SK-N-SH treated with all-trans-retinoic acid at 6 μM for 48 hours (cell line): ENCODE measurements around the gene SIK3.

ENCODE experiments used
- ATAC-seq: fragments of 200-7000 bp; cut with Tn5 transposase; 3 replicates; pipeline ENCODE4 v1.9.1; 2020; ENCODE audit warnings: mild to moderate bottlenecking, moderate library complexity
- ARNTL ChIP-seq: fragments of 450-650 bp; formaldehyde crosslinking; IDR thresholded peaks from 2 replicates; pipeline ENCODE4 v1.5.0; 2020; ENCODE audit warnings: low read depth, mild to moderate bottlenecking, moderate library complexity, borderline replicate concordance
- BACH2 ChIP-seq: fragments of 250-450 bp; sonication (Bioruptor Pico); IDR thresholded peaks from 2 replicates; pipeline ENCODE4 v1.9.0; 2021; ENCODE audit warnings: mild to moderate bottlenecking, borderline replicate concordance
- CSDC2 ChIP-seq: fragments of 250-450 bp; sonication (Bioruptor Pico); IDR thresholded peaks from 2 replicates; pipeline ENCODE4 v1.5.0; 2020; ENCODE audit warnings: mild to moderate bottlenecking, moderate library complexity
- ESRRG ChIP-seq: fragments of 250-450 bp; sonication (Bioruptor Pico); IDR thresholded peaks from 2 replicates; pipeline ENCODE4 v1.6.1; 2021; ENCODE audit warnings: mild to moderate bottlenecking
- ISL1 ChIP-seq: fragments of 250-450 bp; sonication (Bioruptor Pico); IDR thresholded peaks from 2 replicates; pipeline ENCODE4 v2.1.2; 2022; ENCODE audit warnings: mild to moderate bottlenecking, moderate library complexity
- OSR1 ChIP-seq: fragments of 250-450 bp; sonication (Bioruptor Pico); IDR thresholded peaks from 2 replicates; pipeline ENCODE4 v1.8.0; 2022; ENCODE audit warnings: moderate library complexity, mild to moderate bottlenecking, inconsistent platforms
- PPARA ChIP-seq: fragments of 250-450 bp; sonication (Bioruptor Pico); IDR thresholded peaks from 2 replicates; pipeline ENCODE4 v1.5.0; 2020; ENCODE audit warnings: mild to moderate bottlenecking, borderline replicate concordance
- RARB ChIP-seq: fragments of 250-450 bp; sonication (Bioruptor Pico); IDR thresholded peaks from 2 replicates; pipeline ENCODE4 v1.8.0; 2021; ENCODE audit warnings: mild to moderate bottlenecking, moderate library complexity
- SNAI2 ChIP-seq: fragments of 250-450 bp; sonication (Bioruptor Pico); IDR thresholded peaks from 2 replicates; pipeline ENCODE4 v1.5.0; 2020; ENCODE audit warnings: mild to moderate bottlenecking, moderate library complexity
- TCF4 ChIP-seq: fragments of 250-450 bp; sonication (Bioruptor Pico); IDR thresholded peaks from 2 replicates; pipeline ENCODE4 v1.8.0; 2021; ENCODE audit warnings: mild to moderate bottlenecking, moderate library complexity, borderline replicate concordance
- ZC3H10 ChIP-seq: fragments of 250-450 bp; sonication (Bioruptor Pico); IDR thresholded peaks from 2 replicates; pipeline ENCODE4 v1.5.1; 2021; ENCODE audit warnings: mild to moderate bottlenecking, moderate library complexity
- ZFP3 ChIP-seq: fragments of 250-450 bp; sonication (Bioruptor Pico); IDR thresholded peaks from 2 replicates; pipeline ENCODE4 v1.5.0; 2020; ENCODE audit warnings: mild to moderate bottlenecking, moderate library complexity
- ZFP30 ChIP-seq: fragments of 450-650 bp; formaldehyde crosslinking; IDR thresholded peaks from 2 replicates; pipeline ENCODE4 v1.5.0; 2022; ENCODE audit warnings: mild to moderate bottlenecking, moderate library complexity
- ZNF565 ChIP-seq: fragments of 450-650 bp; formaldehyde crosslinking; conservative IDR thresholded peaks from 2 replicates; pipeline ENCODE4 v1.5.0; 2020; ENCODE audit warnings: low read depth, mild to moderate bottlenecking, moderate library complexity
- ZNF70 ChIP-seq: fragments of 450-650 bp; formaldehyde crosslinking; IDR thresholded peaks from 2 replicates; pipeline ENCODE4 v1.5.0; 2020; ENCODE audit warnings: mild to moderate bottlenecking, moderate library complexity
- ZNF8 ChIP-seq: fragments of 450-650 bp; formaldehyde crosslinking; IDR thresholded peaks from 2 replicates; pipeline ENCODE4 v1.5.0; 2020; ENCODE audit warnings: mild to moderate bottlenecking, moderate library complexity
- TF ChIP-seq, protein P1 (sequence below): fragments of 250-450 bp; sonication (Bioruptor Pico); IDR thresholded peaks from 2 replicates; pipeline ENCODE4 v1.5.1; 2021; ENCODE audit warnings: mild to moderate bottlenecking, moderate library complexity
- TF ChIP-seq, protein P2 (sequence below): fragments of 250-450 bp; sonication (Bioruptor Pico); IDR thresholded peaks from 2 replicates; pipeline ENCODE4 v1.5.1; 2020; ENCODE audit warnings: low read depth, mild to moderate bottlenecking, moderate library complexity
- TF ChIP-seq, protein P3 (sequence below): fragments of 250-450 bp; sonication (Bioruptor Pico); IDR thresholded peaks from 2 replicates; pipeline ENCODE4 v1.8.0; 2020; ENCODE audit warnings: mild to moderate bottlenecking, moderate library complexity, borderline replicate concordance
- TF ChIP-seq, protein P4 (sequence below): fragments of 250-450 bp; sonication (Bioruptor Pico); IDR thresholded peaks from 2 replicates; pipeline ENCODE4 v1.8.0; 2021; ENCODE audit warnings: low read depth, mild to moderate bottlenecking, moderate library complexity, borderline replicate concordance

The SIK3 gene

DNA sequence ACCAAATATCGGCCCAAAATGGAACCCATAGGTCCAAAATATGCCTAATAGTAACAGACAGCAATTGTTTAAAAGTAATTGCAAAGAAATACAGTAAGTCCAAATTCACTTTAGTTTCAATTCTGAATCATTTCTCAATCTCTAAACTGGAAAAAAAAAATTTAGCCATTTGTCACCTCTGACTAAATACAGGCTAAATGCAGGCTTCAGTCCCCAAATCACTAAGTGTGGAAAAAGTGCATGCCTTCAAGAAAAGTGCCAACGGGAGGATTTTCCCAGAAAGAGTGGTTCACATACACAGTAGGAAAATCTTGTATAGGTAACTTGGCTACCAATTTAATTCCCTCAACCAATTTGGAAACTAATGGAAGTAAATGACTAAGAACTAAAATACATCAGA lies 35.7 kb downstream of the SIK3 start:
- TF ChIP-seq ESRRG (CRISPR knock-in tag) (no peak), ZFP3 (no peak)
- TF ChIP-seq, protein P1, sequence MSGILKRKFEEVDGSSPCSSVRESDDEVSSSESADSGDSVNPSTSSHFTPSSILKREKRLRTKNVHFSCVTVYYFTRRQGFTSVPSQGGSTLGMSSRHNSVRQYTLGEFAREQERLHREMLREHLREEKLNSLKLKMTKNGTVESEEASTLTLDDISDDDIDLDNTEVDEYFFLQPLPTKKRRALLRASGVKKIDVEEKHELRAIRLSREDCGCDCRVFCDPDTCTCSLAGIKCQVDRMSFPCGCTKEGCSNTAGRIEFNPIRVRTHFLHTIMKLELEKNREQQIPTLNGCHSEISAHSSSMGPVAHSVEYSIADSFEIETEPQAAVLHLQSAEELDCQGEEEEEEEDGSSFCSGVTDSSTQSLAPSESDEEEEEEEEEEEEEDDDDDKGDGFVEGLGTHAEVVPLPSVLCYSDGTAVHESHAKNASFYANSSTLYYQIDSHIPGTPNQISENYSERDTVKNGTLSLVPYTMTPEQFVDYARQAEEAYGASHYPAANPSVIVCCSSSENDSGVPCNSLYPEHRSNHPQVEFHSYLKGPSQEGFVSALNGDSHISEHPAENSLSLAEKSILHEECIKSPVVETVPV (CRISPR knock-in tag) = no peak
- no peak for ATAC-seq

DNA sequence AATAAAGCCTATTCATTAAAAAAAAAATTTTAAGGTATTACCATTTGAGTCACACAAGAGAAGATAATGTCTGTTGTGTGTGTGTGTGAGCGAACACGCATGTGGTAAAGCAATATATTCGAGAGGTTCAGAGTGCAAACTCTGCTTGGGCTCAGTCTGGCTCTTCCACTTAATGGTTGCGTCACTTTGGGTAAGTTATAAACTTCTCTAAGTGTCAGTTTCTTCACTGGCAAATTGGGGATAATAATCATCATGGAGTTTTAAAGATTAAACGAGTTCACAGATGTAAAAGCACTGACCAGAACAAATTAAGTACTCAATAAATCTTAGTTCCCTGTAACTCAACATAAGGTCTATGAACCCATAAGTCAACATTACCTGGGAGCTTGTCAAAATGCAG lies 37.0 kb downstream of the SIK3 start:
- TF ChIP-seq ZFP30 (no peak), ISL1 (CRISPR knock-in tag) (no peak), ZFP3 (no peak), CSDC2 (CRISPR knock-in tag) (no peak), ESRRG (CRISPR knock-in tag) (no peak), BACH2 (CRISPR knock-in tag) (no peak), ZNF70 (CRISPR knock-in tag) (no peak), ZC3H10 (CRISPR knock-in tag) (no peak), SNAI2 (CRISPR knock-in tag) (no peak), ZNF8 (no peak), ARNTL (no peak), TCF4 (CRISPR knock-in tag) (no peak), RARB (no peak), PPARA (CRISPR knock-in tag) (no peak)
- TF ChIP-seq, protein P2, sequence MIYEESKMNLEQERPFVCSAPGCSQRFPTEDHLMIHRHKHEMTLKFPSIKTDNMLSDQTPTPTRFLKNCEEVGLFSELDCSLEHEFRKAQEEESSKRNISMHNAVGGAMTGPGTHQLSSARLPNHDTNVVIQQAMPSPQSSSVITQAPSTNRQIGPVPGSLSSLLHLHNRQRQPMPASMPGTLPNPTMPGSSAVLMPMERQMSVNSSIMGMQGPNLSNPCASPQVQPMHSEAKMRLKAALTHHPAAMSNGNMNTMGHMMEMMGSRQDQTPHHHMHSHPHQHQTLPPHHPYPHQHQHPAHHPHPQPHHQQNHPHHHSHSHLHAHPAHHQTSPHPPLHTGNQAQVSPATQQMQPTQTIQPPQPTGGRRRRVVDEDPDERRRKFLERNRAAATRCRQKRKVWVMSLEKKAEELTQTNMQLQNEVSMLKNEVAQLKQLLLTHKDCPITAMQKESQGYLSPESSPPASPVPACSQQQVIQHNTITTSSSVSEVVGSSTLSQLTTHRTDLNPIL = no peak
- TF ChIP-seq, protein P3, sequence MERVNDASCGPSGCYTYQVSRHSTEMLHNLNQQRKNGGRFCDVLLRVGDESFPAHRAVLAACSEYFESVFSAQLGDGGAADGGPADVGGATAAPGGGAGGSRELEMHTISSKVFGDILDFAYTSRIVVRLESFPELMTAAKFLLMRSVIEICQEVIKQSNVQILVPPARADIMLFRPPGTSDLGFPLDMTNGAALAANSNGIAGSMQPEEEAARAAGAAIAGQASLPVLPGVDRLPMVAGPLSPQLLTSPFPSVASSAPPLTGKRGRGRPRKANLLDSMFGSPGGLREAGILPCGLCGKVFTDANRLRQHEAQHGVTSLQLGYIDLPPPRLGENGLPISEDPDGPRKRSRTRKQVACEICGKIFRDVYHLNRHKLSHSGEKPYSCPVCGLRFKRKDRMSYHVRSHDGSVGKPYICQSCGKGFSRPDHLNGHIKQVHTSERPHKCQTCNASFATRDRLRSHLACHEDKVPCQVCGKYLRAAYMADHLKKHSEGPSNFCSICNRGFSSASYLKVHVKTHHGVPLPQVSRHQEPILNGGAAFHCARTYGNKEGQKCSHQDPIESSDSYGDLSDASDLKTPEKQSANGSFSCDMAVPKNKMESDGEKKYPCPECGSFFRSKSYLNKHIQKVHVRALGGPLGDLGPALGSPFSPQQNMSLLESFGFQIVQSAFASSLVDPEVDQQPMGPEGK (CRISPR knock-in tag) = no peak
- TF ChIP-seq, protein P4, sequence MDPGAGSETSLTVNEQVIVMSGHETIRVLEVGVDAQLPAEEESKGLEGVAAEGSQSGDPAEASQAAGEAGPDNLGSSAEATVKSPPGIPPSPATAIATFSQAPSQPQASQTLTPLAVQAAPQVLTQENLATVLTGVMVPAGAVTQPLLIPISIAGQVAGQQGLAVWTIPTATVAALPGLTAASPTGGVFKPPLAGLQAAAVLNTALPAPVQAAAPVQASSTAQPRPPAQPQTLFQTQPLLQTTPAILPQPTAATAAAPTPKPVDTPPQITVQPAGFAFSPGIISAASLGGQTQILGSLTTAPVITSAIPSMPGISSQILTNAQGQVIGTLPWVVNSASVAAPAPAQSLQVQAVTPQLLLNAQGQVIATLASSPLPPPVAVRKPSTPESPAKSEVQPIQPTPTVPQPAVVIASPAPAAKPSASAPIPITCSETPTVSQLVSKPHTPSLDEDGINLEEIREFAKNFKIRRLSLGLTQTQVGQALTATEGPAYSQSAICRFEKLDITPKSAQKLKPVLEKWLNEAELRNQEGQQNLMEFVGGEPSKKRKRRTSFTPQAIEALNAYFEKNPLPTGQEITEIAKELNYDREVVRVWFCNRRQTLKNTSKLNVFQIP (CRISPR knock-in tag) = no peak
- TF ChIP-seq, protein P1 (CRISPR knock-in tag) = no peak
- no peak for ATAC-seq

DNA sequence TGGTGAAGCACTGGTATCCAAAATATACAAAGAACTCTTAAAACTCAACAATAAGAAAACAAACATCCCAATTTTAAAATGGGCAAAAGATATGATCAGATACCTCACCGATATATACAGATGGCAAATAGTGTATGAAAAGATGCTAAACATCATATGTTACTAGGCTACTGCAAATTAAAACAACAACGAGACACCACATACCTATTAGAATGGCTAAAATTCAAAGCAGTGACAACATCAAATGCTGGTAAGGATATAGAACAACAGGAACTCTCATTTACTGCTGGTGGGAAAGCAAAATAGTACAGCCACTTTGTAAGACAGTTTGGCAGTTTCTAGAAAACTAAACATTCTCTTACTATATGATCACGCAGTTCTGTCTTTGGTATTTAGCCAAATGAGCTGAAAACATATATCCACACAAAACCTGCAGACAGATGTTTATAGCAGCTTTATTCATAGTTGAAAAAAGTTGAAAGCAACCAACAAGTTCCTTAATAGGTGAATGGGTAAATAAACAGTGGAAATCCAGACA lies 38.5 kb downstream of the SIK3 start:
- peak; percentile 13; the same call in 1 of the 3 replicates for ATAC-seq
- TF ChIP-seq ARNTL (no peak), ZNF565 (CRISPR knock-in tag) (no peak), ESRRG (CRISPR knock-in tag) (no peak), OSR1 (no peak), TCF4 (CRISPR knock-in tag) (no peak), ZNF8 (no peak), RARB (no peak), SNAI2 (CRISPR knock-in tag) (no peak), ISL1 (CRISPR knock-in tag) (no peak)
- TF ChIP-seq, protein P1 (CRISPR knock-in tag) = no peak
- TF ChIP-seq, all 23 proteins: peak for 0
